IMR-90 (cell line): ENCODE data around the gene ATP2C2. TPM values are rescaled to one million over a fixed set of nuclear protein-coding genes. Genes with fewer than 3 reads are reported as not detected.

ENCODE experiments used
- ATAC-seq: fragments of 200-7000 bp; cut with Tn5 transposase; 2 replicates; pipeline ENCODE4 v1.9.1; 2020; ENCODE audit warnings: low read depth, mild to moderate bottlenecking, moderate library complexity
- BruUV-seq: library from RNA; stranded (reverse); fragments of 400-500 nt; replicated peaks from 2 replicates; lab custom pipeline; 2021; lab: Mats Ljungman, UMichigan
- CTCF ChIA-PET: fragments of 300-600 bp; formaldehyde crosslinking; extraction: SDS; loops from one replicate; lab custom pipeline; 2021; ENCODE audit warnings: antibody characterized with exemption; lab: Yijun Ruan, JAX
- POLR2A ChIA-PET: fragments of 300-600 bp; sonication (Branson Sonifier 250); formaldehyde crosslinking; loops from one replicate; lab custom pipeline; 2022; ENCODE audit warnings: antibody characterized with exemption; ENCODE audit not compliant: unreplicated experiment; lab: Charles Lee
- DNase-seq: peaks from one replicate; pipeline ENCODE4 v3.0.0; 2013
- H2AFZ ChIP-seq: replicated peaks from 2 replicates; pipeline ENCODE3; 2013; ENCODE audit warnings: low read length, mild to moderate bottlenecking; ENCODE audit not compliant: poor library complexity
- H2AK5ac ChIP-seq: 2 replicates; pipeline ENCODE4 v1.6.1; 2013; ENCODE audit warnings: low read depth, low read length, inconsistent platforms
- H2AK9ac ChIP-seq: replicated peaks from 2 replicates; pipeline ENCODE3; 2013; ENCODE audit warnings: mild to moderate bottlenecking, low read depth, low read length, moderate library complexity; ENCODE audit not compliant: poor library complexity
- H2BK120ac ChIP-seq: 2 replicates; pipeline ENCODE4 v1.6.1; 2013; ENCODE audit warnings: low read depth, low read length, inconsistent platforms
- H2BK15ac ChIP-seq: 3 replicates; pipeline ENCODE4 v1.6.1; 2013; ENCODE audit warnings: low read depth, low read length, inconsistent platforms
- H2BK20ac ChIP-seq: 2 replicates; pipeline ENCODE4 v1.6.1; 2013; ENCODE audit warnings: low read depth, mild to moderate bottlenecking, inconsistent platforms, low read length, moderate library complexity
- H2BK5ac ChIP-seq: 2 replicates; pipeline ENCODE4 v1.6.1; 2013; ENCODE audit warnings: mild to moderate bottlenecking, low read depth, low read length, inconsistent platforms; ENCODE audit not compliant: poor library complexity, severe bottlenecking
- H3K14ac ChIP-seq: replicated peaks from 2 replicates; pipeline ENCODE4 v1.6.1; 2013; ENCODE audit warnings: low read depth, low read length, inconsistent platforms
- H3K18ac ChIP-seq: 2 replicates; pipeline ENCODE4 v1.6.1; 2013; ENCODE audit warnings: low read depth, low read length, control low read depth
- H3K23ac ChIP-seq: 2 replicates; pipeline ENCODE4 v1.6.1; 2013; ENCODE audit warnings: low read depth, low read length, inconsistent platforms
- H3K27ac ChIP-seq: 2 replicates; pipeline ENCODE4 v1.5.1; 2013; ENCODE audit warnings: mild to moderate bottlenecking, control low read depth, low read length; ENCODE audit not compliant: insufficient read depth
- H3K27me3 ChIP-seq: 2 replicates; pipeline ENCODE4 v1.6.1; 2013; ENCODE audit warnings: low read length; ENCODE audit not compliant: control insufficient read depth, insufficient read depth
- H3K36me3 ChIP-seq: 2 replicates; pipeline ENCODE4 v1.6.1; 2013; ENCODE audit warnings: low read length, mixed read lengths; ENCODE audit not compliant: control insufficient read depth, insufficient read depth
- H3K4ac ChIP-seq: 2 replicates; pipeline ENCODE4 v1.6.1; 2013; ENCODE audit warnings: low read depth, low read length, inconsistent platforms
- H3K4me1 ChIP-seq: 2 replicates; pipeline ENCODE4 v1.6.1; 2013; ENCODE audit warnings: low read length, mixed read lengths; ENCODE audit not compliant: control insufficient read depth, insufficient read depth
- H3K4me2 ChIP-seq: 2 replicates; pipeline ENCODE4 v1.6.1; 2013; ENCODE audit warnings: low read depth, mild to moderate bottlenecking, control low read depth, low read length, moderate library complexity
- H3K4me3 ChIP-seq: 2 replicates; pipeline ENCODE4 v1.5.1; 2013; ENCODE audit warnings: low read depth, mild to moderate bottlenecking, control low read depth, low read length, moderate library complexity; ENCODE audit not compliant: insufficient read depth
- H3K56ac ChIP-seq: 2 replicates; pipeline ENCODE4 v1.6.1; 2013; ENCODE audit warnings: low read length, inconsistent platforms; ENCODE audit not compliant: insufficient read depth; ENCODE audit errors: extremely low read depth
- H3K79me1 ChIP-seq, 2 experiments: 2 replicates each; pipeline ENCODE4 v1.6.1; 2013; ENCODE audit warnings: low read length in 2 of 2, inconsistent platforms in 1 of 2, low read depth in 1 of 2
- H3K9ac ChIP-seq: 2 replicates; pipeline ENCODE4 v1.6.1; 2013; ENCODE audit warnings: low read depth, low read length, control low read depth
- H3K9me1 ChIP-seq: 2 replicates; pipeline ENCODE4 v1.6.1; 2013; ENCODE audit warnings: low read length, inconsistent platforms; ENCODE audit not compliant: insufficient read depth
- H3K9me3 ChIP-seq: 2 replicates; pipeline ENCODE4 v1.6.1; 2013; ENCODE audit warnings: low read length; ENCODE audit not compliant: control insufficient read depth, insufficient read depth
- H4K20me1 ChIP-seq: 2 replicates; pipeline ENCODE4 v1.6.1; 2013; ENCODE audit warnings: low read length, inconsistent platforms; ENCODE audit not compliant: insufficient read depth
- H4K5ac ChIP-seq: 2 replicates; pipeline ENCODE4 v1.6.1; 2013; ENCODE audit warnings: mild to moderate bottlenecking, low read depth, low read length, control low read depth
- H4K8ac ChIP-seq, 2 experiments: 2 replicates each; pipeline ENCODE4 v1.6.1; 2013; ENCODE audit warnings: low read depth in 2 of 2, low read length in 2 of 2, control low read depth in 1 of 2, inconsistent platforms in 1 of 2
- H4K91ac ChIP-seq: 2 replicates; pipeline ENCODE4 v1.6.1; 2013; ENCODE audit warnings: low read depth, low read length, inconsistent platforms; ENCODE audit not compliant: insufficient read depth
- BHLHE40 ChIP-seq: fragments of 150-350 bp; IDR thresholded peaks from 2 replicates; pipeline ENCODE4 v1.6.1; 2016; ENCODE audit warnings: mild to moderate bottlenecking, low read depth, low read length
- CHD1 ChIP-seq: IDR thresholded peaks from 2 replicates; pipeline ENCODE4 v1.6.1; 2012; ENCODE audit warnings: low read depth, low read length, improper control_type of control experiment
- MXI1 ChIP-seq: IDR thresholded peaks from 2 replicates; pipeline ENCODE4 v1.6.1; 2012; ENCODE audit warnings: low read depth, mild to moderate bottlenecking, low read length, moderate library complexity, borderline replicate concordance
- NFE2L2 ChIP-seq: fragments of 150-350 bp; IDR thresholded peaks from 2 replicates; pipeline ENCODE4 v1.6.1; 2016; ENCODE audit warnings: low read depth, mild to moderate bottlenecking, low read length
- SMC3 ChIP-seq: fragments of 150-350 bp; IDR thresholded peaks from 2 replicates; pipeline ENCODE4 v1.6.1; 2016; ENCODE audit warnings: low read depth, mild to moderate bottlenecking, antibody characterized with exemption, low read length, moderate library complexity
- WGBS, 2 experiments: methylation state at CpG; one replicate each; pipeline versions ENCODE4 v1.1.5 to v1.1.7; 2013; ENCODE audit warnings: missing lambda C conversion rate in 2 of 2; ENCODE audit not compliant: insufficient read length in 1 of 2; ENCODE audit errors: extremely low coverage in 2 of 2; 5-methylcytosine and 5-hydroxymethylcytosine counted together
- dilution Hi-C: fragments of 300-500 bp; cut with HindIII; formaldehyde crosslinking; loops from one replicate; pipeline ENCODE4 v1.14.3; 2018; ENCODE audit warnings: low sequenced_read_pairs; ENCODE audit not compliant: unreplicated experiment
- in situ Hi-C: fragments of 300-500 bp; cut with MboI; formaldehyde crosslinking; loops from 3 replicates; pipeline ENCODE4 v1.14.3; 2019; ENCODE audit warnings: low sequenced_read_pairs, inconsistent platforms, mixed read lengths
- intact Hi-C: fragments of 100-400 bp; cut with micrococcal nuclease; formaldehyde crosslinking; loops from 2 replicates; pipeline ENCODE4 v1.10.0; 2022
- polyA plus RNA-seq, 3 experiments: library from polyadenylated mRNA; depleted of rRNA; stranded (reverse); fragments of >200 nt; gene quantifications; 2 replicates each; pipeline ENCODE4 v1.2.3, GENCODE V29; 2012; ENCODE audit warnings: low replicate concordance in 1 of 3
- total RNA-seq: library from RNA; depleted of rRNA; stranded (reverse); fragments of >200 nt; gene quantifications from 2 replicates; pipeline ENCODE4 v1.2.3, GENCODE V29; 2012
- TF ChIP-seq, protein P1 (sequence below): fragments of 150-350 bp; IDR thresholded peaks from 2 replicates; pipeline ENCODE4 v1.6.1; 2017; ENCODE audit warnings: mild to moderate bottlenecking, antibody characterized with exemption, low read length, low read depth
- TF ChIP-seq, protein P2 (sequence below): conservative IDR thresholded peaks from 2 replicates; pipeline ENCODE4 v1.5.1; 2012; ENCODE audit warnings: mild to moderate bottlenecking, low read depth, low read length, improper control_type of control experiment

The ATP2C2 gene
- total and polyA plus RNA-seq, 2 of the 4 experiments (the other 2 are of a cell fraction): not detected

- H2AK9ac ChIP-seq: no peak overlapping the region
- no peak overlapping the region for H2BK120ac ChIP-seq
- intact Hi-C loops: no loop called here
- no peak overlapping the region for H3K23ac ChIP-seq
- BruUV-seq: no TSS peak
- no peak overlapping the region for H3K4me3 ChIP-seq
- H3K36me3 ChIP-seq: peaks cover 40% of the 10 kb centered on the region
- H4K91ac ChIP-seq: no peak overlapping the region
- ChIA-PET POLR2A (interaction anchor here (0.6 kb wide), 2 partner anchors 16 to 155 kb away, joined by 3 to 5 read pairs; no protein-coding TSS in a partner anchor), CTCF (no interaction called here)
- H3K4me2 ChIP-seq: no peak overlapping the region
- WGBS, 2 experiments: no CpG with 5 or more reads among the region's 7 CpGs
- no peak overlapping the region for H3K14ac ChIP-seq
- H3K4me1 ChIP-seq: no peaks in the 10 kb centered on the region
- no peak overlapping the region for H2BK15ac ChIP-seq
- in situ Hi-C loops: no loop called here
- no peak overlapping the region for H2AFZ ChIP-seq
- no peak overlapping the region for H2BK5ac ChIP-seq
- ATAC-seq (no peak), DNase-seq (no peak)
- no peak overlapping the region for H2AK5ac ChIP-seq
- no peak overlapping the region for H2BK20ac ChIP-seq
- H3K27me3 ChIP-seq: no peaks in the 10 kb centered on the region
- no peak overlapping the region for H3K4ac ChIP-seq
- no peak overlapping the region for H3K18ac ChIP-seq
- no peaks in the 10 kb centered on the region for H3K79me1 ChIP-seq
- dilution Hi-C loops: no loop called here
- H3K27ac ChIP-seq: no peak overlapping the region
- H4K8ac ChIP-seq: no peak overlapping the region
- H3K9me1 ChIP-seq: no peaks in the 10 kb centered on the region
- no peak overlapping the region for H4K5ac ChIP-seq
- TF ChIP-seq NFE2L2 (no peak), MXI1 (no peak), CHD1 (no peak), BHLHE40 (no peak), SMC3 (no peak)
- TF ChIP-seq, protein P1, sequence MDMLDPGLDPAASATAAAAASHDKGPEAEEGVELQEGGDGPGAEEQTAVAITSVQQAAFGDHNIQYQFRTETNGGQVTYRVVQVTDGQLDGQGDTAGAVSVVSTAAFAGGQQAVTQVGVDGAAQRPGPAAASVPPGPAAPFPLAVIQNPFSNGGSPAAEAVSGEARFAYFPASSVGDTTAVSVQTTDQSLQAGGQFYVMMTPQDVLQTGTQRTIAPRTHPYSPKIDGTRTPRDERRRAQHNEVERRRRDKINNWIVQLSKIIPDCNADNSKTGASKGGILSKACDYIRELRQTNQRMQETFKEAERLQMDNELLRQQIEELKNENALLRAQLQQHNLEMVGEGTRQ: no peak
- TF ChIP-seq, protein P2, sequence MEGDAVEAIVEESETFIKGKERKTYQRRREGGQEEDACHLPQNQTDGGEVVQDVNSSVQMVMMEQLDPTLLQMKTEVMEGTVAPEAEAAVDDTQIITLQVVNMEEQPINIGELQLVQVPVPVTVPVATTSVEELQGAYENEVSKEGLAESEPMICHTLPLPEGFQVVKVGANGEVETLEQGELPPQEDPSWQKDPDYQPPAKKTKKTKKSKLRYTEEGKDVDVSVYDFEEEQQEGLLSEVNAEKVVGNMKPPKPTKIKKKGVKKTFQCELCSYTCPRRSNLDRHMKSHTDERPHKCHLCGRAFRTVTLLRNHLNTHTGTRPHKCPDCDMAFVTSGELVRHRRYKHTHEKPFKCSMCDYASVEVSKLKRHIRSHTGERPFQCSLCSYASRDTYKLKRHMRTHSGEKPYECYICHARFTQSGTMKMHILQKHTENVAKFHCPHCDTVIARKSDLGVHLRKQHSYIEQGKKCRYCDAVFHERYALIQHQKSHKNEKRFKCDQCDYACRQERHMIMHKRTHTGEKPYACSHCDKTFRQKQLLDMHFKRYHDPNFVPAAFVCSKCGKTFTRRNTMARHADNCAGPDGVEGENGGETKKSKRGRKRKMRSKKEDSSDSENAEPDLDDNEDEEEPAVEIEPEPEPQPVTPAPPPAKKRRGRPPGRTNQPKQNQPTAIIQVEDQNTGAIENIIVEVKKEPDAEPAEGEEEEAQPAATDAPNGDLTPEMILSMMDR: no peak
- H3K9ac ChIP-seq: no peak overlapping the region
- no peak overlapping the region for H3K56ac ChIP-seq
- H4K20me1 ChIP-seq: 0 out of 2 replicates have a peak, but pooled peaks cover 3% of the 10 kb centered on the region
- H3K9me3 ChIP-seq: no peaks in the 10 kb centered on the region
Observed at GRCh38 chr16:84323606-84324005, 44.7 kb upstream of the ATP2C2 start.
